ENCODE measurements around the gene CENPV. TPM values are rescaled to one million over a fixed set of nuclear protein-coding genes. Genes with fewer than 3 reads are reported as not detected.

CENPV gene
- total and polyA plus RNA-seq, 2 experiments from 2014 or later: 67.1 to 88.4 TPM

DNA sequence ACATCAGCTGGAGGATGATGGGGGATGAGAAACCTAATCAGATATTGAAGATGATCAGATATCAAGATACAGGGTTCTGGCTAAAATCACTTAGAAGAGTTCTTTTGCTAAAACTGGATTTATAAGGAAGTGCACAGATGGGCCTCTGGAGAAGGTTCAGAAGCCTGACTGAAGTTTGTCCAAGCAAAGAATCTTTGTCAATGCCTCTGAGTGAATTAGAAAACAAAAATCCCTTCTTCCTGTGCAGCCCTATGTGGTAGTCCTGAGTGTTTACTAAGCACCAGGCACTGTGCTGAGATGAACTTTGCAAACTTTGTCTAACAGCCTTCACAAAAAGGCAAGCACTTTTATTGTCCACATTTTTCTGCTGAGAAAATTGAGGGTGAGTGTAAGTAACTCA, 11.4 kb upstream of the CENPV start:
- no peak for DNase-seq (ENCODE audit: low read depth in 1 of 2, low spot score in 1 of 2)
- TF ChIP-seq, protein P1, sequence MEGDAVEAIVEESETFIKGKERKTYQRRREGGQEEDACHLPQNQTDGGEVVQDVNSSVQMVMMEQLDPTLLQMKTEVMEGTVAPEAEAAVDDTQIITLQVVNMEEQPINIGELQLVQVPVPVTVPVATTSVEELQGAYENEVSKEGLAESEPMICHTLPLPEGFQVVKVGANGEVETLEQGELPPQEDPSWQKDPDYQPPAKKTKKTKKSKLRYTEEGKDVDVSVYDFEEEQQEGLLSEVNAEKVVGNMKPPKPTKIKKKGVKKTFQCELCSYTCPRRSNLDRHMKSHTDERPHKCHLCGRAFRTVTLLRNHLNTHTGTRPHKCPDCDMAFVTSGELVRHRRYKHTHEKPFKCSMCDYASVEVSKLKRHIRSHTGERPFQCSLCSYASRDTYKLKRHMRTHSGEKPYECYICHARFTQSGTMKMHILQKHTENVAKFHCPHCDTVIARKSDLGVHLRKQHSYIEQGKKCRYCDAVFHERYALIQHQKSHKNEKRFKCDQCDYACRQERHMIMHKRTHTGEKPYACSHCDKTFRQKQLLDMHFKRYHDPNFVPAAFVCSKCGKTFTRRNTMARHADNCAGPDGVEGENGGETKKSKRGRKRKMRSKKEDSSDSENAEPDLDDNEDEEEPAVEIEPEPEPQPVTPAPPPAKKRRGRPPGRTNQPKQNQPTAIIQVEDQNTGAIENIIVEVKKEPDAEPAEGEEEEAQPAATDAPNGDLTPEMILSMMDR (IDR thresholded peaks at IDR 0.05; ENCODE audit: low read depth, low read length): no peak

DNA sequence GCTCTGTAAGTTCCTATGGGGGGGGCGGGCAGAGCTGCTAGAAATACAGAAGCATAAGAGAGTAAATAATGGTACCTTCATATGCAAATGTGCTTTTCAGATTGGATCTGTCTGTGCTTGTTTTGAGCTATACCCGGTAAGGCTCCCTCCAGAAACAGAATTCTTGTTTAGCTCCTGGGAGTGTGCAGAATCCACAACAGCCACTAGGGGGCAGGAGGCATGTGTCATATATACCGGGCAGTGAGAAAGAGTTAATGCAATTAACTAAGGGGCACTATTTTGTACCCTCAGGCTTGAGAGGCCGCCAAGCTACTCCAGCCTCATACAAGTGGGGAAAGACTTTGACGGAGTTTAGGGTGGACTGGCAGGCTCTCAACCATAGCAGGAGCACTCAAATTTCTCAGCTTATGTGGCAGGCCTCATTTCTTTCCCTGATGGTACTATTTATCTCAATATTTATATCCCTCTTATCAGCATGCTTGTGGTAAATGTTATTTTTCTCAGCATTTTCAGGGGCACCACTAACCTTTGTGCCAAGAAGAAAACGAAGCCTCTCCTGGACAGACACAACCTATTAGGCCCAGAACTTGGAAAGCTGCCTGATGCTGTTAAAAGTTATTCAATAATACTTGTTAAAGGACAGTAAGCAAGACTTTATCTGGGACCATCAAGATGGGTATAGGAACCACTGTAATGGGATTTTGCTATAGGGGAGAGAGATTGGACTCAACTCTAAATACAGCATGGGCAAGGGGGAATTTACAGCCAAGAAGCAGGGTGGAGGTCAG, 10.7 kb upstream of the CENPV start:
- H3K9me3 ChIP-seq (ENCODE audit: low read depth): no peaks in the 10 kb centered on the region
- H3K4me3 ChIP-seq: no peak overlapping the region
- TF ChIP-seq, protein P1 (IDR thresholded peaks at IDR 0.05; ENCODE audit: low read depth, low read length): peak; percentile 97
- no peak overlapping the region for H3K27ac ChIP-seq
- peak; percentile 82 to 84 for DNase-seq (ENCODE audit: low read depth in 1 of 2, low spot score in 1 of 2)
- no peaks in the 10 kb centered on the region for H3K36me3 ChIP-seq
- H3K27me3 ChIP-seq: no peaks in the 10 kb centered on the region
- H3K4me1 ChIP-seq (ENCODE audit: low read depth): no peaks in the 10 kb centered on the region

More for the DNA sequence above, 11.4 kb upstream of the CENPV start:
- Histone ChIP-seq H3K36me3 (no peaks in the 10 kb centered on the region), H3K4me3 (no peak overlapping the region), H3K9me3 (ENCODE audit: low read depth) (no peaks in the 10 kb centered on the region), H3K4me1 (ENCODE audit: low read depth) (no peaks in the 10 kb centered on the region), H3K27ac (no peak overlapping the region), H3K27me3 (no peaks in the 10 kb centered on the region)

DNA sequence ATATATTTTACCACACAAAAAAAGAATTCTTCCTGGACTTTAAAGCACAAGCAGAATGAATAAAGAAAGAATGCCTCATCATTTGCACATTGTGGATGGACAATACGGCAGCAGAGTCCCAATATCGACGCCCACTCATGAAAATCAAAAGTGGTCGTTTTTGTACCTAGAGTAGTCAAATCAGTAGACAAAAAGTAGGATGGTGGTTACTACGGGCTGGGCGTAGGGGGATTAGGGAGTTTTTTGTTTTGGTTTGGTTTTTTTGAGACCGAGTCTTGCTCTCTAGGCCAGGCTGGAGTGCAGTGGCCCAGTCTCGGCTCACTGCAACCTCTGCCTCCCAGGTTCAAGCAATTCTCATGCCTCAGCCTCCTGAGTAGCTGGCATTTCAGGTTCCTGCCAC, 8.6 kb upstream of the CENPV start:
- H3K27ac ChIP-seq: no peak overlapping the region
- no peaks in the 10 kb centered on the region for H3K36me3 ChIP-seq
- no peaks in the 10 kb centered on the region for H3K4me1 ChIP-seq (ENCODE audit: low read depth)
- TF ChIP-seq, protein P1 (IDR thresholded peaks at IDR 0.05; ENCODE audit: low read depth, low read length): no peak
- H3K9me3 ChIP-seq (ENCODE audit: low read depth): no peaks in the 10 kb centered on the region
- H3K27me3 ChIP-seq: no peaks in the 10 kb centered on the region
- no peak overlapping the region for H3K4me3 ChIP-seq
- no peak for DNase-seq (ENCODE audit: low read depth in 1 of 2, low spot score in 1 of 2)

DNA sequence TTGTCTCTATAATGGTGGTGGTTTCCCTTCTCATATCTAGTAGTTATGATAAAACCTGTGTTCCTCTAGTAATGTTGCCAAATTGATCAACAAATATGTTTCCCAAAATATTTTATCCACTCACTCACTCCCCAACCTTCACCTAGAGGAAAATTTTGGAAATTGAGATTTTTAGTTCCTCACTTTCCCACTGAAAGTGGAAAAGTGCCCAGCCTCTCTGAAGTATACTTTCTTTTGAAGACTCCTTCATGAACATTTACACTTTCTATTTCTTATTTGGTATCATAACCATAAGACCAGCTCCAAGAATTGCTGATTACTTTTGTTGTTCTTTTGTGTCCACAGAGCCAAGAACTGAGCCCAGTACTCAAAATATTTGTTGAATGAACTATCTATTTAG, 5.1 kb upstream of the CENPV start:
- TF ChIP-seq, protein P1 (IDR thresholded peaks at IDR 0.05; ENCODE audit: low read depth, low read length): no peak
- no peak for DNase-seq (ENCODE audit: low read depth in 1 of 2, low spot score in 1 of 2)
- no peaks in the 10 kb centered on the region for H3K36me3 ChIP-seq

DNA sequence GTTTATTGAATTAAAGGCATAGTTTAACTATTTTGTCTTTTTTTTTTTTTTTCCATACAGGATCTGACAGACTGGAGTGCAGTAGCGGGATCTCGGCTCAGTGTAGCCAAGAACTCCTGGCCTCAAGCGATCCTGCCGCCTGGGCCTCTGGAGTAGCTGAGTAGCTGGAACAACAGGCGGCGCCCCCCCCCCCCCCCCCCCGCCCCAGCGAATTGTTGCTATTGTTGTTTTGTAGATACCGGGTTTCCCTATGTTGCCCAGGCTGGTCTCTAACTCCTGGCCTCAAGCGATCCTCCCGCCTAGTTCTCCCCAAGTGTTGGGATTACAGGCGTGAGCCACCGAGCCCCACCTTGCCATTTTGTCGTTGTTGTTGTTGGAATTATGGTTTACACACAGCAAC, 1.3 kb upstream of the CENPV start:
- H3K4me1 ChIP-seq (ENCODE audit: low read depth): peaks cover 3% of the 10 kb centered on the region
- TF ChIP-seq, protein P1 (IDR thresholded peaks at IDR 0.05; ENCODE audit: low read depth, low read length): no peak
- H3K27me3 ChIP-seq: no peaks in the 10 kb centered on the region
- H3K27ac ChIP-seq: no peak overlapping the region
- DNase-seq (ENCODE audit: low read depth in 1 of 2, low spot score in 1 of 2): no peak
- no peak overlapping the region for H3K4me3 ChIP-seq
- H3K36me3 ChIP-seq: no peaks in the 10 kb centered on the region
- no peaks in the 10 kb centered on the region for H3K9me3 ChIP-seq (ENCODE audit: low read depth)

More for the DNA sequence above, 5.1 kb upstream of the CENPV start:
- Histone ChIP-seq H3K27ac (no peak overlapping the region), H3K4me1 (ENCODE audit: low read depth) (no peaks in the 10 kb centered on the region), H3K4me3 (no peak overlapping the region), H3K9me3 (ENCODE audit: low read depth) (no peaks in the 10 kb centered on the region), H3K27me3 (no peaks in the 10 kb centered on the region)
